Heart right ventricle (tissue), 16 donors: Measurements from ENCODE around the gene MMP19. TPM values are rescaled to one million over a fixed set of nuclear protein-coding genes. Genes with fewer than 3 reads are reported as not detected.

Experiments
- ATAC-seq, 8 donors: fragments of 200-7000 bp; cut with Tn5 transposase; one replicate each; pipeline ENCODE4 v1.9.1; 2020; ENCODE audit warnings: mild to moderate bottlenecking in 8 of 8, moderate library complexity in 8 of 8, moderate number of reproducible peaks in 1 of 8
- DNase-seq, 2 donors: peaks; one replicate each; pipeline ENCODE4 v3.0.0-alpha.2; 2020
- H3K27ac ChIP-seq, 10 donors: fragments of 200-600 bp; sonication (generic) in 2 of 10; one replicate each; pipeline versions ENCODE4 v1.5.0 to v1.8.0; 2020 to 2022; ENCODE audit warnings: mild to moderate bottlenecking in 3 of 10
- H3K27me3 ChIP-seq, 7 donors: fragments of 200-600 bp; one replicate each; pipeline ENCODE4 v1.8.0; 2021 to 2022; ENCODE audit warnings: mild to moderate bottlenecking in 2 of 7
- H3K36me3 ChIP-seq, 9 donors: fragments of 200-600 bp; sonication (generic) in 1 of 9; one replicate each; pipeline versions ENCODE4 v1.5.0 to v1.8.0; 2020 to 2022; ENCODE audit warnings: mild to moderate bottlenecking in 2 of 9
- H3K4me1 ChIP-seq, 9 donors: fragments of 200-600 bp; sonication (generic) in 1 of 9; one replicate each; pipeline versions ENCODE4 v1.5.0 to v1.8.0; 2020 to 2022; ENCODE audit warnings: mild to moderate bottlenecking in 4 of 9
- H3K4me3 ChIP-seq, 10 donors: fragments of 200-600 bp; sonication (generic) in 2 of 10; one replicate each; pipeline versions ENCODE4 v1.5.0 to v1.8.0; 2020 to 2022; ENCODE audit warnings: mild to moderate bottlenecking in 7 of 10, moderate library complexity in 2 of 10
- H3K9me3 ChIP-seq, 11 donors: fragments of 200-600 bp in 10 of 11; sonication (generic) in 2 of 11; one replicate each; pipeline versions ENCODE4 v1.5.0 to v1.8.0; 2013 to 2022; ENCODE audit warnings: mild to moderate bottlenecking in 2 of 11, control low read depth in 1 of 11, moderate library complexity in 1 of 11
- CTCF ChIP-seq, 9 donors: fragments of 200-600 bp; sonication (generic) in 2 of 9; IDR thresholded peaks; one replicate each; pipeline versions ENCODE4 v1.5.0 to v1.8.0; 2021 to 2022; ENCODE audit warnings: antibody characterized with exemption in 9 of 9, mild to moderate bottlenecking in 5 of 9, moderate library complexity in 1 of 9
- WGBS, 2 donors: extraction: QIAGEN DNeasy Blood & Tissue Kit; methylation state at CpG; one replicate each; pipeline ENCODE4 v1.1.7; 2013; ENCODE audit warnings: inconsistent platforms in 1 of 2; 5-methylcytosine and 5-hydroxymethylcytosine counted together
- intact Hi-C, 10 donors: fragments of 100-400 bp; cut with DNase I; formaldehyde crosslinking; loops; one replicate each; pipeline versions ENCODE4 v1.11.1 to v1.14.2; 2022
- polyA plus RNA-seq, 2 donors: library from polyadenylated mRNA; stranded (reverse); fragments of 200-250 nt; gene quantifications; one replicate each; pipeline ENCODE4 v1.2.3, GENCODE V29; 2013
- total RNA-seq, 10 donors: library from RNA; stranded (reverse); fragmentation: NEBNext Ultra II Directional in 3 of 10; extraction: Animal tissue kit (Norgen Biotek cat#: 25700) in 3 of 10; gene quantifications; one replicate each; pipeline versions ENCODE4 v1.2.1 to v1.2.4, GENCODE V29; 2021 to 2023
- donor health status: Arrhythmogenic right ventricular cardiomyopathy.
- donor health status: ischemic (EF 13 %, LVEDD 7.1; RV severe dilation, severe dysfunction).
- donor health status: healthy with polysubstance abuse.
- donor health status: DM: no; HTN: yes; CAD: no.
- donor health status: DM: no; HTN: no; CAD: no.
- donor health status: ischemic (EF 25% LVEDD 6.9; RV normal size, moderate dysfunction).
- donor health status: ischemic (EF 25% LVEDD 5.7; RV mildly dilated, moderate dysfunction).
- donor health status: healthy.
- donor health status: DM: yes; HTN: yes; CAD: no.
- donor health status: Ischemic cardiomyopathy.
- donor health status: ischemic (EF 35%, LVEDD 5.7; RV mildly dilated, moderate dysfunction).
- donor health status: nonischemic (EF 11% LVEDD 7.7; RV severe dilation, severe dysfunction).
- donor health status: DM: yes; HTN: yes; CAD: no.
- donor health status: PGD.
- donor health status: ischemic (EF 29% LVEDD 5.4; RV normal size, mild dysfunction).
- donor health status: nonischemic (EF 23%, LVEDD 6.1; RV moderate dilation, normal function).

Gene MMP19
- total and polyA plus RNA-seq, 12 donors = 0.72 to 11.5 (median 1.8) TPM

DNA sequence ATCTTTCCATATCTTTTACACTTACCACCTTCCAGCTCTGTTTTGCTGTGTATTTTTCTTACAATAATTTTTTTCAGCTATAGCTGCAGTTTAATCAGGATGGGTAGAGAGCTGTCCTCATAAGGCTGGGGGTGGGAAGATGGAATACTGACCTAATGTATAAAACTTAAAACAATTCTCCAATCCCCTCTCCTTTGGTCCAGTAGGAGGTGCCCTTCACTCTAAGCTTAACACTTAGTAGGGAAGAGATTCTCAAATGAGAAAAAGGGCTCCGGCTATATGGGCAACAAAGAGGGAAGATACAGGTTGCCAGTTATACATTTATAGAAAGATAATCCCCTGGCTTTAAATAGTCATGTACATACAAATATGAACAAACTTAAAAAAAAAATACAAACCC, 22.1 kb downstream of the MMP19 start:
- intact Hi-C loops = loop anchor here in 1 of 10 donors (10.0 kb wide), 1 partner anchor 114 kb away; the partner anchor contains the start of gene DGKA
- 88% methylated on average over 1 of the region's 1 CpG for WGBS, 2 donors
- no peak for TF ChIP-seq CTCF (IDR thresholded peaks at IDR 0.05)
- peaks cover 0 to 61% (median 34%) of the 10 kb centered on the region in 9 donors for H3K36me3 ChIP-seq
- H3K9me3 ChIP-seq = no peaks in the 10 kb centered on the region
- no peak overlapping the region for H3K4me3 ChIP-seq
- no peak for ATAC-seq
- DNase-seq = no peak
- H3K4me1 ChIP-seq = peaks cover 4 to 40% (median 24%) of the 10 kb centered on the region in 9 donors
- H3K27ac ChIP-seq = no peak overlapping the region
- no peaks in the 10 kb centered on the region for H3K27me3 ChIP-seq

DNA sequence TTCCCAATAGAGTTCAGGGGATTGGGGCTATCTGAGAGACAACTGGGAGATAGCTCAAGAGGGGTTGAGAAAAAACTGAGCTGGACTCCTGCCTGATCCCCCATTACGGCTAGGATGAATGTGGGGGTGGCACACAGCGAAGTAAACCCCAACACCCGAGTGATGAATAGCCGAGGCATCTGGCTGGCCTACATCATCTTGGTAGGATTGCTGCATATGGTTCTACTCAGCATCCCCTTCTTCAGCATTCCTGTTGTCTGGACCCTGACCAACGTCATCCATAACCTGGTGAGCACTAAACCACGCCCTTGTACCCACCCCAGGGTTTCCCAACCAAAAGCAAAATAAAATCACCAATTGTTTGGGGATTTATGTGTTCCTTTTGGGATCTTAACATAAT, 23.9 kb downstream of the MMP19 start:
- Histone ChIP-seq H3K27me3 (no peaks in the 10 kb centered on the region), H3K4me3 (peak overlapping the region in 2 of 10 donors; percentile 81 to 83), H3K36me3 (peaks cover 0 to 70% (median 34%) of the 10 kb centered on the region in 9 donors), H3K9me3 (no peaks in the 10 kb centered on the region), H3K4me1 (peaks cover 4 to 44% (median 34%) of the 10 kb centered on the region in 9 donors), H3K27ac (peak overlapping the region in 4 of 10 donors; percentile 65 to 90 (median 73))
- no peak for ATAC-seq
- intact Hi-C loops = loop anchor here in 3 of 10 donors (5.0 to 10.0 kb wide), 4 partner anchors 74 to 164 kb away; partner anchors contain the start of genes DGKA (in 1 of the 3) and GDF11 (in 1 of the 3)
- DNase-seq = no peak
- WGBS, 2 donors = 79 to 83% methylated on average over 6 of the region's 6 CpGs
- TF ChIP-seq CTCF (IDR thresholded peaks at IDR 0.05) = no peak

- Histone ChIP-seq H3K4me3 (peak overlapping the region; percentile 57 to 89 (median 76)), H3K27me3 (no peaks in the 10 kb centered on the region), H3K9me3 (no peaks in the 10 kb centered on the region), H3K36me3 (peaks cover 0 to 69% (median 31%) of the 10 kb centered on the region in 9 donors), H3K27ac (peak overlapping the region; percentile 27 to 94 (median 78)), H3K4me1 (peaks cover 4 to 50% (median 37%) of the 10 kb centered on the region in 9 donors)
- ATAC-seq (peak; percentile 54 to 73 (median 58)), DNase-seq (no peak)
- no peak for TF ChIP-seq CTCF (IDR thresholded peaks at IDR 0.05)
- intact Hi-C loops = loop anchor here in 3 of 10 donors (5.0 to 10.0 kb wide), 4 partner anchors 73 to 163 kb away; partner anchors contain the start of genes DGKA (in 1 of the 3) and GDF11 (in 1 of the 3)
- WGBS, 2 donors = 1% methylated on average over 17 of the region's 17 CpGs
These were observed 24.5 kb downstream of the MMP19 start for GRCh38 chr12:55818140-55818728.

- WGBS, 2 donors = 0% methylated on average over 38 of the region's 38 CpGs
- intact Hi-C loops = loop anchor here in 3 of 10 donors (5.0 to 10.0 kb wide), 4 partner anchors 73 to 163 kb away; partner anchors contain the start of genes DGKA (in 1 of the 3) and GDF11 (in 1 of the 3)
- Histone ChIP-seq H3K4me1 (peaks cover 4 to 54% (median 37%) of the 10 kb centered on the region in 9 donors), H3K27me3 (no peaks in the 10 kb centered on the region), H3K27ac (peak within 1 kb of the TSS; percentile 45 to 96 (median 84)), H3K4me3 (peak within 1 kb of the TSS; percentile 57 to 89 (median 76)), H3K36me3 (peaks cover 0 to 69% (median 24%) of the 10 kb centered on the region in 9 donors), H3K9me3 (no peaks in the 10 kb centered on the region)
- ATAC-seq (peak; percentile 98 to 99 (median 99)), DNase-seq (peak; percentile 92 to 99)
- TF ChIP-seq CTCF (IDR thresholded peaks at IDR 0.05) = no peak
These were observed 25.2 kb downstream of the MMP19 start, which contains the start of the genes ORMDL2 and SARNP for GRCh38 chr12:55817345-55818139. Gene ORMDL2 (plus strand): TSS chr12:55818041. CDS start chr12:55819000, 959 bp downstream. Gene SARNP (minus strand): TSS chr12:55817724. CDS start chr12:55817701, 23 bp downstream.
